Jurkat, Clone E6-1 (cell line): ENCODE results near the gene ID2.
"Not testable (repeated sequence)": the region's sequence is repeated elsewhere in the genome, so short reads cannot be mapped to it uniquely, and the experiment has no call there.

Experiments
- DNase-seq: peaks from one replicate; pipeline ENCODE4 v3.0.0-alpha.2; 2011; ENCODE audit warnings: low read depth, low spot score
- H3K4me3 ChIP-seq: 2 replicates; pipeline ENCODE4 v1.5.1; 2011; ENCODE audit warnings: mild to moderate bottlenecking, low read length, control low read depth, moderate library complexity

Gene ID2

GRCh38 chr2:8714283-8714682 lies 32.4 kb downstream of the ID2 start:
- H3K4me3 ChIP-seq = no peak overlapping the region
- no peak for DNase-seq

- DNase-seq = no peak
- no peak overlapping the region for H3K4me3 ChIP-seq
Measured at GRCh38 chr2:8714971-8715370, 33.1 kb downstream of the ID2 start.

DNA sequence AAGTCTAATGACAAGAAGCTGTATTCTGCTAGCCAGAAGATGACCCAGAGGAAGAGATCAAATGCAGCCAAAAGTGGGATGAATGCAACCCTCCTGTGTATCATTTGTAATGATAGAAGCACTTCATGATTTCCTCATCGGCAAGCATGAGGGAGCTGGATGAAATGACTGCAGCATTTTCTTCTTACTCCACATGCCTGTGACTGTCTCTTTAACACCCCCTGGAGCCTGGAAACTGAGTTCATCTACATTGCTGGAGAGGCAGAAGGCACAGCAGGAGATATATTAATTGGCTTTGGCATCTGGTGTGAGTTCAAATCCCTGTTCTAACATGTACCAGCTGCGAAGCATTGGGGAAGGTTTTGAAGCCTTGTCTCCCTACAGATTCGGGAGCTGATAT lies 37.7 kb downstream of the ID2 start:
- no peak overlapping the region for H3K4me3 ChIP-seq
- DNase-seq = no peak

DNA sequence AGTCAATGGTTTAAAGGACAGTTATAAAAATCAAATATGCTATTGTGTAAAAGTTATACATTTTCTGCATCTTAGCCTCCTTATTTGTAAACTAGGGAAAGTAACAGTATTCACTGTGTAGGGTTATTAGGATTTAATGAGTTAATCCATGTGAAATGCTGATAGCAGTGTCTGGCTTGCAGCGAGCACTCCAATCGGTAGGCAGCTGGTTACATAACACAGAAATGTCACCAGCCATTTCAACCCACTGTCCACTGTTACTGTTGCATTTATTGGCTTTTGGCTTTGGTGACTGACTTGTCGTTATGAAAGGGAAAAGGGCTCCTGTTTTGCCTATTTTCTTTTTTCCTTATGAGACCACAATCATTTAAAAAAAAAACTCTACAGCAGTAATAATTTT lies 38.9 kb downstream of the ID2 start:
- no peak overlapping the region for H3K4me3 ChIP-seq
- DNase-seq = no peak

- no peak overlapping the region for H3K4me3 ChIP-seq
- no peak for DNase-seq
Measured at GRCh38 chr2:8721410-8721809, 39.6 kb downstream of the ID2 start.

- H3K4me3 ChIP-seq = no peak overlapping the region
- DNase-seq = no peak
Measured at GRCh38 chr2:8722986-8723385, 41.1 kb downstream of the ID2 start.

GRCh38 chr2:8725838-8726237 lies 44.0 kb downstream of the ID2 start:
- no peak for DNase-seq
- H3K4me3 ChIP-seq = no peak overlapping the region

GRCh38 chr2:8728305-8729015 lies 46.6 kb downstream of the ID2 start:
- H3K4me3 ChIP-seq = no peak overlapping the region
- DNase-seq = no peak

- not testable (repeated sequence) for H3K4me3 ChIP-seq, DNase-seq
Measured at GRCh38 chr2:8729101-8729500, 47.2 kb downstream of the ID2 start.

- H3K4me3 ChIP-seq = no peak overlapping the region
- no peak for DNase-seq
Measured at GRCh38 chr2:8729939-8730338, 48.1 kb downstream of the ID2 start.

DNA sequence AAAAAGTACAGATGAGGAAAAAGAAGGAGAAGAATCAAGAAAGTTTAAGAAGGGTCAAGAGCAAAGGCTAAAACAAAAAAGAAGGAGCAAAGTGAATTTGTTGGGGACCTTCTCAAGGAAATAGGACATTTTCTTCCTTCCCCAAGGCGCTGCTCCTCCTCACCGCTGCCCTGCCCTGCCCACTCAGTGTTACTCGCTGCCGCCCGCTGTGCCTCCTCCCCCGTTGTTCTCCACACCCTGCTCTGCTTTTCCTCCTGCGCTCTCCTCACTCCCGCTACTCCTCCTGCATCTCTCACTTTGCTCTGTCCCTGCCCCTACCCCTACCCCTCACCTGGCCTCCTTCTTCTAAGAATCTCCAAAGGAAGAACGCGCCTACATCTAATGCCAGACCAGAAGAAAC lies 50.7 kb downstream of the ID2 start:
- H3K4me3 ChIP-seq = no peak overlapping the region
- DNase-seq = no peak
